ENCODE measurements around the gene EIF3F. TPM values are rescaled to one million over a fixed set of nuclear protein-coding genes. Genes with fewer than 3 reads are reported as not detected.

EIF3F gene
- total RNA-seq, 1 donor from 2014 or later: 200 TPM

- ATAC-seq: no peak
- Histone ChIP-seq H3K36me3 (no peaks in the 10 kb centered on the region), H3K4me1 (no peaks in the 10 kb centered on the region), H3K27ac (no peak overlapping the region), H3K9me3 (no peaks in the 10 kb centered on the region), H3K27me3 (no peaks in the 10 kb centered on the region), H3K4me3 (no peak overlapping the region)
- intact Hi-C loops (cut with DNase I): loop anchor here (10.0 kb wide), 1 partner anchor 56 kb away; no protein-coding TSS in a partner anchor
- TF ChIP-seq CTCF (IDR thresholded peaks at IDR 0.05): no peak
- no peak for DNase-seq
Observed at GRCh38 chr11:8038393-8038792, 51.3 kb downstream of the EIF3F start.

- Histone ChIP-seq H3K4me3 (no peak overlapping the region), H3K4me1 (no peaks in the 10 kb centered on the region), H3K27ac (no peak overlapping the region), H3K9me3 (no peaks in the 10 kb centered on the region), H3K36me3 (no peaks in the 10 kb centered on the region), H3K27me3 (no peaks in the 10 kb centered on the region)
- no peak for TF ChIP-seq CTCF (IDR thresholded peaks at IDR 0.05)
- intact Hi-C loops (cut with DNase I): loop anchor here (10.0 kb wide), 1 partner anchor 56 kb away; no protein-coding TSS in a partner anchor
- DNase-seq (no peak), ATAC-seq (no peak)
Observed at GRCh38 chr11:8038811-8039529, 51.8 kb downstream of the EIF3F start.

- no peak for DNase-seq
- no peak overlapping the region for H3K4me3 ChIP-seq
- no peaks in the 10 kb centered on the region for H3K27me3 ChIP-seq
- TF ChIP-seq CTCF (IDR thresholded peaks at IDR 0.05): no peak
- H3K4me1 ChIP-seq: no peaks in the 10 kb centered on the region
- intact Hi-C loops (cut with DNase I): loop anchor here (10.0 kb wide), 1 partner anchor 55 kb away; no protein-coding TSS in a partner anchor
- no peaks in the 10 kb centered on the region for H3K36me3 ChIP-seq
- H3K9me3 ChIP-seq: no peaks in the 10 kb centered on the region
- no peak overlapping the region for H3K27ac ChIP-seq
- ATAC-seq: no peak
Observed at GRCh38 chr11:8039530-8040260, 52.6 kb downstream of the EIF3F start.

- no peaks in the 10 kb centered on the region for H3K27me3 ChIP-seq
- no peak for TF ChIP-seq CTCF (IDR thresholded peaks at IDR 0.05)
- DNase-seq (no peak), ATAC-seq (no peak)
- no peaks in the 10 kb centered on the region for H3K4me1 ChIP-seq
- H3K4me3 ChIP-seq: no peak overlapping the region
- intact Hi-C loops (cut with DNase I): no loop called here
- H3K36me3 ChIP-seq: no peaks in the 10 kb centered on the region
- H3K9me3 ChIP-seq: no peaks in the 10 kb centered on the region
- H3K27ac ChIP-seq: no peak overlapping the region
Observed at GRCh38 chr11:8040261-8040920, 53.3 kb downstream of the EIF3F start.

- no peak for TF ChIP-seq CTCF (IDR thresholded peaks at IDR 0.05)
- ATAC-seq (no peak), DNase-seq (no peak)
- H3K4me1 ChIP-seq: no peaks in the 10 kb centered on the region
- H3K9me3 ChIP-seq: no peaks in the 10 kb centered on the region
- no peak overlapping the region for H3K4me3 ChIP-seq
- no peaks in the 10 kb centered on the region for H3K36me3 ChIP-seq
- no peak overlapping the region for H3K27ac ChIP-seq
- intact Hi-C loops (cut with DNase I): no loop called here
- no peaks in the 10 kb centered on the region for H3K27me3 ChIP-seq
Observed at GRCh38 chr11:8040921-8041285, 53.8 kb downstream of the EIF3F start.

Measured in upper lobe of right lung (tissue), 1 donor.